T-helper 2 cell treated with Interferon-gamma antibody and Interleukin-4, amounts not matched to agents 5 μg/mL and 100 μg/mL, for 36 hours (primary cell): ENCODE measurements around the gene BACH2.

Source experiments
- DNase-seq: peaks from one replicate; pipeline ENCODE4 v3.0.0; 2021; ENCODE audit warnings: low spot score
- H3K27ac Mint-ChIP-seq: one replicate; pipeline ENCODE4 v1.8.0; 2021; ENCODE audit warnings: mild to moderate bottlenecking, mixed read lengths
- H3K27me3 Mint-ChIP-seq: one replicate; pipeline ENCODE4 v1.8.0; 2021; ENCODE audit warnings: low read depth, mixed read lengths
- H3K36me3 Mint-ChIP-seq: one replicate; pipeline ENCODE4 v1.8.0; 2021; ENCODE audit warnings: low read depth, mixed read lengths
- H3K4me1 Mint-ChIP-seq: one replicate; pipeline ENCODE4 v1.8.0; 2021; ENCODE audit warnings: low read depth, mixed read lengths
- H3K4me3 Mint-ChIP-seq: one replicate; pipeline ENCODE4 v1.8.0; 2022; ENCODE audit warnings: mild to moderate bottlenecking, moderate library complexity, mixed read lengths
- H3K9me3 Mint-ChIP-seq: one replicate; pipeline ENCODE4 v1.8.0; 2021; ENCODE audit warnings: mixed read lengths

The BACH2 gene

DNA sequence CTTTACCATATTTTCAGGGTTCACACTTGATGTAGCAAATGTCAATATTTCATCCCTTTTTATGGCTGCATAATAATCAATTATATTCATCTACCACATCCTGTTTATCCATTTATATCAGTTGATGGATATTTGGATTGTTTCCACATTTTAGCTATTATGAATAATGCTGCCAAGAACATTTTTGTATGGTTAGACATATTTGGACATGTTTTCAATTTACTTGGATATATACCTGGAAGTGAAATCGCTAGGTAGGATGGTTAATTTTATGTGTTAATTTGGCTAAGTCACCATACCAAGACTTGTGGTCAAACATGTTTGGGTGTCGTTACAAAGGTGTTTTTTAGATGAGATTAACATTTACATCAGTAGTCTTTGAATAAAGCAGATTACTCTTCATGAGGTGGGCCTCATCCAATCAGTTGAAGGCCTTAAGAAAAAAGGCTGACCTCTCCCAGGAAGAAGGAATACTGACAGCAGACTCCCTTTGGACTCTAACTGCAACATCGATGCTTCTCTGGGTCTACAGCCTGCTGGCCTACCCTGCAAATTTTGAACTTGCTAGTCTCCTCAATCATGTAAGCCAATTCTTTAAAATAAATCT lies 196.5 kb downstream of the BACH2 start:
- DNase-seq = no peak
- H3K4me3 Mint-ChIP-seq = no peak overlapping the region
- peaks cover 62% of the 10 kb centered on the region for H3K4me1 Mint-ChIP-seq
- peaks cover 32% of the 10 kb centered on the region for H3K36me3 Mint-ChIP-seq
- peaks cover 12% of the 10 kb centered on the region for H3K9me3 Mint-ChIP-seq
- H3K27ac Mint-ChIP-seq = no peak overlapping the region
- peaks cover 11% of the 10 kb centered on the region for H3K27me3 Mint-ChIP-seq

DNA sequence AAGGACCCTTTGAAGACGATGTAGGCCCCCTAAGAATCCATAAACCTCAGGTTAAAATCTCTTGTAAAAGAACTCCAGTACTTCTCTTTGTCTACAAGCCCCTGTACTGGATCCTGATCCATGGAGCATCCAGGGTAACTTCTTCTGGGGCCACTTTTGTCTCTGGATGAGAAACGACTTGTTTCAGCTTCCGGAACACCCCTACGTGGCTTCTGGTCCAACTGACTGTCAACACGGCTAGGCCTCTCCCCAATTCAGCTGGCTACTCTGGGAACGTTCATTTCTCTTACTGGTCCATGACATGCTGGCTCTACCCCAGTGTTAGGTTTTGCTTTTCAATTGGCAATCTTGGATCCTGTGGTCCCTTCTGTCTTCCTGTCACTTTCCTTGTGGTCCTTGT lies 198.0 kb downstream of the BACH2 start:
- no peak overlapping the region for H3K4me3 Mint-ChIP-seq
- H3K27me3 Mint-ChIP-seq = peaks cover 11% of the 10 kb centered on the region
- peaks cover 56% of the 10 kb centered on the region for H3K4me1 Mint-ChIP-seq
- DNase-seq = no peak
- H3K27ac Mint-ChIP-seq = no peak overlapping the region
- peaks cover 12% of the 10 kb centered on the region for H3K9me3 Mint-ChIP-seq
- H3K36me3 Mint-ChIP-seq = peaks cover 24% of the 10 kb centered on the region

DNA sequence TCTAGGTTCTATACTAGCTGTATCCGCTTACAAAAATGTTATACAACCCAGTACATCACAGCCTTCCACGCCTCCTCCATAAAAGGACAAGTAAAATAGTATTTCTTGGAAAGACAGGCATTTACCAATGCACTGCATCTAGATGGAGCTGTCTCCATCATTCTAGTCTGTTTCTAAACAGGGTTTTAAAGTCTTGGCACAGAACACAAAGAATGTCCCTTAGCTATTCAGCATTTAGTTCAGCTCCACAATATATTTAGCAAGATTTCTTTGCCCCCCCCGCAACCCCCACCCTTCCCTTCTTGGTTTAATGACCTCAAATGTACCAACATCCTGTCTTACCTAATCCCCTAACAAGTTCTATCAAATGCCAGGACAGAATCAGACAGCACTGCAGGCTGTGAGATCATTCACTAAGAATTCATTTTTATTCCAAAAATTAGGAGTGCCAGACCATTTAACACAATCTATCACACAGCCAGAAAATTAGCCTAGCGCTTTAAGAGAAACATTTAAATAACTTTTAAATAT lies 198.6 kb downstream of the BACH2 start:
- Mint-ChIP-seq H3K4me3 (no peak overlapping the region), H3K4me1 (peaks cover 51% of the 10 kb centered on the region), H3K27ac (no peak overlapping the region), H3K36me3 (peaks cover 18% of the 10 kb centered on the region), H3K27me3 (peaks cover 11% of the 10 kb centered on the region), H3K9me3 (peaks cover 12% of the 10 kb centered on the region)
- DNase-seq = no peak

DNA sequence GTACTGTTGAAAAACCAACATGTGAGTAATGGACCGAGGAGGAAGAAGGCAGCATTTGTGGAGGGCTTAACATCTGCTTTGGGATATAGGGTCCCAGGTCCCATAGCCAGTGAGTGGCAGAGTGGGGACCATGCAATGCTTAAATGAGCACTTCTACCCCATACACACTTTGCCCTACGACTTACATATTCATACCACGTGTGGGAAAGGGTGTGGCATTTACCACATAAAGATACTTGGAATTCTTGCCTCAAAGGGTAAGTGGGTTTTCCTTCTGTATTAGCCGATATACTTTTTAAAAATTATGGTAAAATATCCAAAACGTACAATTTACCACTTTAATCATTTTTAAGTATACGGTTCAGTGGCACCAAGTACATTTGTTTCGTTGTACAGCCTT lies 199.3 kb downstream of the BACH2 start:
- DNase-seq = no peak
- H3K4me1 Mint-ChIP-seq = peaks cover 49% of the 10 kb centered on the region
- no peak overlapping the region for H3K27ac Mint-ChIP-seq
- H3K27me3 Mint-ChIP-seq = peaks cover 11% of the 10 kb centered on the region
- peaks cover 20% of the 10 kb centered on the region for H3K36me3 Mint-ChIP-seq
- peaks cover 12% of the 10 kb centered on the region for H3K9me3 Mint-ChIP-seq
- H3K4me3 Mint-ChIP-seq = no peak overlapping the region

DNA sequence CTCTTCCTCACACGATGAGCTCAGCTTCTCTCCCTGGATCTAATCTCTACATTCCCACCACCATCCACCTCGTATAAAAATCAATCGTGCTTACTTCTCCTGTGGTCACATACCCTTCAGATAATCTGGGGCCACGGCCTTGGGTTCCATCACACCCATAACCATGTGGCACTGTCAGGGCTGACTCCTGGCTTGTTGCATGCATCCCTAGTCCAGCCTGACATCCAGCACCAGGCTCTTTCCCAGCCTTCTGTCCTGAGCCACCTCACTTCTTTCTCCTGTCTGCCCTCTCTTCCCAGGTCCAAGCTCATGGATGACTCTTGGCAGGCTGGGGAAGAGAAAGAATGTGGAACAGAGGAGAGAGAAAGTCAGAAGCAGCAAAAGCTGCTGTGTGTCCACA lies 199.8 kb downstream of the BACH2 start:
- Mint-ChIP-seq H3K9me3 (peaks cover 12% of the 10 kb centered on the region), H3K4me3 (no peak overlapping the region), H3K27me3 (peaks cover 11% of the 10 kb centered on the region), H3K4me1 (peaks cover 49% of the 10 kb centered on the region), H3K27ac (peak overlapping the region; percentile 6), H3K36me3 (peaks cover 20% of the 10 kb centered on the region)
- DNase-seq = no peak

DNA sequence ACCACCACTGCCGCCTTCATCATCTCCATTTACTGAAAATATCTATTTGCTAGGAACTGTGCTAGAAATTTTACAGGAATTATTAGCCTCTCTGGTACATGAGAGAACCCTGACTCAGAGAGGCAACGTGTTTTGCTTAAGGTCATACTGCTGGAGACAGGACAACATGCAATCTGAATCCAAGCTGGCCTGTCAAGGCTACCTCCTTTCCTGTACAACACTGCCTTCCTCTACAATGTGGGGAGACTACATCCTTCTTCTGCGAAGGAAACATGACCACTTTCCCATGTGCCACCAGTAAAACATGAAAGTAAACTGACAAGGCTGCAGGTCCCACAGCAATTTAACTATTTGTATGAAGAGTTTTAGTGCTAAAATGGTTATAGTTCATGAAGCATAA lies 200.9 kb downstream of the BACH2 start:
- Mint-ChIP-seq H3K36me3 (peaks cover 16% of the 10 kb centered on the region), H3K9me3 (peaks cover 2% of the 10 kb centered on the region), H3K4me1 (peaks cover 53% of the 10 kb centered on the region), H3K27ac (no peak overlapping the region), H3K4me3 (peak overlapping the region; percentile 9), H3K27me3 (peaks cover 15% of the 10 kb centered on the region)
- no peak for DNase-seq

DNA sequence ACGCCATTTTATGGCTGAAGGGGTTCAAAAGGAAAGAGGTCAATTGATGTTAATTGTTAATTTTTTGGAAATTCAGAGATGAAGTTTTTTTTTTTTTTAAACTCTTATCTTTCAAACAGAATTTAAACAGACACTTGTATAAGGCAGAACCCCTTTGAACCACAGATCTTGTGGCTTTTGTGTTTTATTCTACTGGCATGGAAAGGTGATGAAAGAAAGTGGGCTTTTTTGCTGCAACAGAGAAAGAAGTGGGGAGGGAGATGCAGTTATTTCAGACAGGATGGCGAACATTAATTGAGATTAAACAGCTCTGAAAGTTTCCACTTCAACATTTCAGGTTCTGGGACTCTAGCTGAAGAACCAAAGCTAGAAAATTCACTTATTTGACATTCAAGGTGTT lies 201.5 kb downstream of the BACH2 start:
- Mint-ChIP-seq H3K4me3 (no peak overlapping the region), H3K4me1 (peaks cover 57% of the 10 kb centered on the region), H3K27ac (no peak overlapping the region), H3K9me3 (no peaks in the 10 kb centered on the region), H3K36me3 (peaks cover 17% of the 10 kb centered on the region), H3K27me3 (peaks cover 17% of the 10 kb centered on the region)
- DNase-seq = no peak

DNA sequence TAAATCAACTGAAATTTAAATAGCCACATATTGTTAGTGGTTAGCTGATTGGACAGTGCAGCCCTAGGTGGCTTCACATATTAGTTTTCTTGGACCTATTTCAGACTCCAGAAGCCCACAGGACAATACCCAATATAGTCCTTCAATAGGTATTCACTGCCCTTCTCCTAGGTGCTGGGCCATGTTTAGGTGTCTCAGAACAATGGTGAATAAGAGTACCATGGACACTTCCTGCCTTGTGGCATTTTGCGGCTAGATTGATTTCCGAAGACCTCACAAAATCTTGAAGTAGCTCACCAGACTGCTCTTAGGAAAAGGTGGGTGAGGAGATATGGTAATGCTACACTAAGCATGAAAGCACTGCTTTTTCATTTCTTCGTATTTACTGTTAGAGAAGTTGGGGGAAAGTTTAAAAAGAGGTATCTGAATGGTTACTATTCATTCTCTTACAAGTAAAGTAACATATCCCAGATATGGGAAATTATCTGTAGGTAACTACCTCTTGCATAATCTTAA lies 203.0 kb downstream of the BACH2 start:
- DNase-seq = no peak
- peaks cover 52% of the 10 kb centered on the region for H3K4me1 Mint-ChIP-seq
- no peak overlapping the region for H3K27ac Mint-ChIP-seq
- H3K27me3 Mint-ChIP-seq = peaks cover 19% of the 10 kb centered on the region
- no peaks in the 10 kb centered on the region for H3K9me3 Mint-ChIP-seq
- H3K4me3 Mint-ChIP-seq = no peak overlapping the region
- H3K36me3 Mint-ChIP-seq = peaks cover 21% of the 10 kb centered on the region

DNA sequence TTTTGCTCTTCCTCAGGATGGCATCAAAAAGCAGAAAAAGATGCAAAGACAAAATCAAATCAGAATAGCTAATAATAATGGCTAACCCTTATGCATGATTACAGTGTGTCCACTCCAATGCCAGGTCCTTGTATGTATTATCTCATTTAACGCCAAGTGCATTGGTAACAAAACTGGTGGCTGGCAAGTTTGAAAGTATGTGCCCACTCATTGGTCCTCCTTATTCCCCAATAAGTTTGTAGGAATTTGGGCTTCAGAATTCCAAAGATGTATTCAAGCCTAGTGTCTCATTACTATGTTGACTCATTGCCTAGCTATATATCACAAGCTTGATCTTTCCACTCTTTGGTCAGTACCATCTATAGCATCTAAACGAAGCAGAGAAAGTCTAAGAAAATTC lies 205.8 kb downstream of the BACH2 start:
- no peaks in the 10 kb centered on the region for H3K9me3 Mint-ChIP-seq
- DNase-seq = no peak
- no peak overlapping the region for H3K27ac Mint-ChIP-seq
- H3K4me3 Mint-ChIP-seq = no peak overlapping the region
- peaks cover 8% of the 10 kb centered on the region for H3K27me3 Mint-ChIP-seq
- peaks cover 45% of the 10 kb centered on the region for H3K4me1 Mint-ChIP-seq
- peaks cover 40% of the 10 kb centered on the region for H3K36me3 Mint-ChIP-seq

DNA sequence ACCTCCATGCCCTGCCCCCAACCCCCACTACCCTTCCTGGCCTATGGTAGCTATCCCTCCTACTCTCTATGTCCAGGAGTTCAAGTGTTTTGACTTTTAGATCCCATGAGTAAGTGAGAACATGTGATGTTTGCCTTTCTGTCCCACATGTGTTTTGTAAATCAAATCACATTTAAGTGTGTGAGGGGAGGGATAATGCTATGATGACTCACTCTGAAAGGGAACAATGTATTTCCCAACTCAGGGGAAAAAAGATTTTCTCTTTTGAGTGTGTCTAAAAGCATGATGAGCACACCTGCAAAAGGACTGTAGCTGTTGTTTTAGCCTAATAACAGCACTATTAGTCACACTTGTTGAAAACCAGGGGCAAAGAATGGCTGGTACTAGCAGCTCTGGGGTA lies 208.6 kb downstream of the BACH2 start:
- peaks cover 53% of the 10 kb centered on the region for H3K4me1 Mint-ChIP-seq
- no peak for DNase-seq
- H3K27ac Mint-ChIP-seq = no peak overlapping the region
- H3K4me3 Mint-ChIP-seq = no peak overlapping the region
- H3K36me3 Mint-ChIP-seq = peaks cover 49% of the 10 kb centered on the region
- H3K9me3 Mint-ChIP-seq = no peaks in the 10 kb centered on the region
- H3K27me3 Mint-ChIP-seq = peaks cover 8% of the 10 kb centered on the region

DNA sequence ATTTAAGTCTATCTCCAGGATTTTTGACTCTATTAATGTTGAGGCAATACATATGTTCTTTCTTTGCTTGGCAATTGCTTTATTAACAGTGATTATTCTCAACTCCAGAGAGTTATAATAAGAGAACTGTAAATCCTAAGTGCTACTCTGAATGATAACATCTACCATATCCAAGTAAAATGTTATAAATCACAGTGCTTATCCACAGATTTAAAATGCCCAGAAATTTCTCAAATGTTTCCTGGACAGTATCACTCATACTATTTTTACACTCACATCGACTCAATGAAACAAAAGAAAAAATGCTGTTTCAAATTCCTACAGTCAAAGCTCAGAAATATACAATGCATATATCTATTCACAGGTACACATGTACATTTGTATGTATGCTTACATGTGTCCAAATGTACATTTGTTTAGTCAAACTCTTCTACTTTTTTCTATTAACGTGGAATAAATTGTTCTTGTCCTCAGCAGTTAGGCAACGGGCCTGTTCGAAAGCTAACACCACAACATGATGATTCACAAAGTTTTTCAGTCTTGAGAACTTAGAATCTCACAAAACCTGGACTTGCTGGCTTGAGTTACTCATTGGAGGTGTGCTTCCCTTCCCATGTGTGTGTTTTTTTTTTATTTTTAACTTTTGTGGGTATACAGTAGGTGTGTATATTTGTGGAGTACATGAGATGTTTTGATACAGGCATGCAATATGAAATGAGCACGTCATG lies 209.4 kb downstream of the BACH2 start:
- Mint-ChIP-seq H3K27me3 (peaks cover 13% of the 10 kb centered on the region), H3K27ac (no peak overlapping the region), H3K9me3 (no peaks in the 10 kb centered on the region), H3K36me3 (peaks cover 45% of the 10 kb centered on the region), H3K4me3 (no peak overlapping the region), H3K4me1 (peaks cover 59% of the 10 kb centered on the region)
- DNase-seq = no peak

DNA sequence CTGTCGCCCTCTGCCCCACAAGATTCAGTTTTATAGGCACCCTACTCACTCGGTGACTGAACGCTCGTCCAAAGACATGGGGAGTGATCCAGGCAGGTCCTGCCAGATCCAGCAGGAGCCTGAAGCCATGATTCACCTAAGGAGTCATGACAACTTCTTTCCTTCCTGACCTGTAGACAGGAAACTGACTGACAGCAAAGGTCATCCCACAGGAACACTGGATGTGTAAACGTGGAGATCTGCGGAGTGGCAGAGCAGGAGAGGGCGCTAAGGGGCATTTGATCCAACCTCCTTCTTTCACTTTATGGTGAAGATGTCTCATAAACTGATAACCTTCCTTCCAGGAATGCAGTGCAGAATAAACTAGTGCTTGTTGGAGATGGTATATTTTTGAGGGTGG lies 210.1 kb downstream of the BACH2 start:
- peaks cover 65% of the 10 kb centered on the region for H3K4me1 Mint-ChIP-seq
- no peak for DNase-seq
- H3K27ac Mint-ChIP-seq = no peak overlapping the region

DNA sequence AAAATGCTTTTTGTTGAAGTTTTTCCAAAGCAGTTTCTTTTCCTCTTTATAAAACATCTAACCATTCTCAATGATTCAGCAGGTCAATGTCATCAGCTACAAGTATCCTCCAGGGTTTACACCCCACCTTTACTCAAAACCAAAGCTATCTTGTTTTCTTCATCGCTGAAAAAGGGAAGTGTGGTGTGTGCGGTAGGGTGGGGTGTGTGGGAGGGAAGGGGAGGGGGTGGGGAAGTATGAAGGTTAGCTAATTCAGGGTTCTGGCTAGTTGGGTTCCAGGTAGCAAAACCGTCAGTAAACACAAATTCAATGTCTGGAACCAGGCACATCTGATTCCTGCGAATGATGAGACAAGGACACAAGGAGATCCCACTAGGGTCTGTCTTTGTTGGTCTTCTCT lies 212.8 kb downstream of the BACH2 start:
- Mint-ChIP-seq H3K27me3 (peaks cover 18% of the 10 kb centered on the region), H3K36me3 (peaks cover 43% of the 10 kb centered on the region), H3K4me3 (peak overlapping the region; percentile 60), H3K27ac (peak overlapping the region; percentile 47), H3K9me3 (no peaks in the 10 kb centered on the region), H3K4me1 (peaks cover 77% of the 10 kb centered on the region)
- peak; percentile 46 for DNase-seq

More for the DNA sequence above, 210.1 kb downstream of the BACH2 start:
- Mint-ChIP-seq H3K4me3 (no peak overlapping the region), H3K27me3 (peaks cover 16% of the 10 kb centered on the region), H3K36me3 (peaks cover 47% of the 10 kb centered on the region), H3K9me3 (no peaks in the 10 kb centered on the region)

DNA sequence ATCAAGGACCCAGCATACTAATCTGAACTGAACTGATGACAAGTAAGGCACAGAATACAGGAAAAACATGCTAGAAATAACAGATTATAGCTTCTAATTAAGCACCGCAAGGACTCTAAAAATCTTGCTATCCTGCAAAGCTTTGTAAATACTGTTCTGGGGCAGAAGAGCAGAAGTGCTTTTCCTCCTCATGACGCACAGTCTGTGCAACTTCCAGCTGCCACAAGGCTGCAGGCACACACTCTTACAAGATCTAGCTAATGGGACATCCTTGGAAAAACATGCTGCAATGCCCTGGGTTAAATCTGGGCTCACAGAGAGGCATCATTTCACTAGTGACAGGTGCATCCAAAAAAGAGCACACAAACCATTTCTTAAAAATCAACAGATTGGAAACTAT lies 213.8 kb downstream of the BACH2 start:
- Mint-ChIP-seq H3K9me3 (no peaks in the 10 kb centered on the region), H3K4me1 (peaks cover 82% of the 10 kb centered on the region), H3K4me3 (peak overlapping the region; percentile 19), H3K36me3 (peaks cover 42% of the 10 kb centered on the region), H3K27ac (no peak overlapping the region), H3K27me3 (peaks cover 22% of the 10 kb centered on the region)
- no peak for DNase-seq
